Esophagus muscularis mucosa (tissue), 3 donors: ENCODE measurements around the gene CITED4.

Experiments
- POLR2A ChIP-seq: fragments of 450-650 bp; IDR thresholded peaks from one replicate; pipeline ENCODE4 v1.6.1; 2017; ENCODE audit warnings: antibody characterized with exemption, moderate library complexity, mild to moderate bottlenecking, low read depth
- POLR2AphosphoS5 ChIP-seq, 2 donors: sonication (generic); formaldehyde crosslinking; IDR thresholded peaks; one replicate each; pipeline ENCODE4 v1.6.1; 2017; ENCODE audit warnings: antibody characterized with exemption in 2 of 2
- TF ChIP-seq, protein P1 (sequence below), 3 experiments: fragments of 200-600 bp in 2 of 3; fragments of 450-650 bp in 1 of 3; sonication (generic) in 2 of 3; IDR thresholded peaks; one replicate each; pipeline ENCODE4 v1.5.1; 2017 to 2019; ENCODE audit warnings: antibody characterized with exemption in 3 of 3, mild to moderate bottlenecking in 2 of 3, moderate library complexity in 1 of 3

GRCh38 chr1:40878906-40879305 lies 16.7 kb upstream of the CITED4 start:
- no peak for TF ChIP-seq POLR2A
- TF ChIP-seq, protein P1, sequence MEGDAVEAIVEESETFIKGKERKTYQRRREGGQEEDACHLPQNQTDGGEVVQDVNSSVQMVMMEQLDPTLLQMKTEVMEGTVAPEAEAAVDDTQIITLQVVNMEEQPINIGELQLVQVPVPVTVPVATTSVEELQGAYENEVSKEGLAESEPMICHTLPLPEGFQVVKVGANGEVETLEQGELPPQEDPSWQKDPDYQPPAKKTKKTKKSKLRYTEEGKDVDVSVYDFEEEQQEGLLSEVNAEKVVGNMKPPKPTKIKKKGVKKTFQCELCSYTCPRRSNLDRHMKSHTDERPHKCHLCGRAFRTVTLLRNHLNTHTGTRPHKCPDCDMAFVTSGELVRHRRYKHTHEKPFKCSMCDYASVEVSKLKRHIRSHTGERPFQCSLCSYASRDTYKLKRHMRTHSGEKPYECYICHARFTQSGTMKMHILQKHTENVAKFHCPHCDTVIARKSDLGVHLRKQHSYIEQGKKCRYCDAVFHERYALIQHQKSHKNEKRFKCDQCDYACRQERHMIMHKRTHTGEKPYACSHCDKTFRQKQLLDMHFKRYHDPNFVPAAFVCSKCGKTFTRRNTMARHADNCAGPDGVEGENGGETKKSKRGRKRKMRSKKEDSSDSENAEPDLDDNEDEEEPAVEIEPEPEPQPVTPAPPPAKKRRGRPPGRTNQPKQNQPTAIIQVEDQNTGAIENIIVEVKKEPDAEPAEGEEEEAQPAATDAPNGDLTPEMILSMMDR (IDR thresholded peaks at IDR 0.05): no peak
- TF ChIP-seq POLR2AphosphoS5 (IDR thresholded peaks at IDR 0.05): no peak
